ENCODE measurements around the gene CFLAR. TPM values are rescaled to one million over a fixed set of nuclear protein-coding genes. Genes with fewer than 3 reads are reported as not detected.

Gene CFLAR
- total and polyA plus RNA-seq, 4 donors, result 24.4 to 169 (median 45.5) TPM

- TF ChIP-seq ZBTB33 (IDR thresholded peaks at IDR 0.05), result no peak
- TF ChIP-seq ATF3 (IDR thresholded peaks at IDR 0.05), result no peak
- no peak for TF ChIP-seq CTCF (IDR thresholded peaks at IDR 0.05; ENCODE audit: low read depth, low read length, missing input control)
These were observed 40.1 kb downstream of the CFLAR start (continued) for GRCh38 chr2:201156036-201156435.

GRCh38 chr2:201156640-201157039 is 40.7 kb downstream of the CFLAR start:
- Histone ChIP-seq H3K4me1 (ENCODE audit: control insufficient read depth in 4 of 4, insufficient read depth in 4 of 4, low read length in 3 of 4) (peaks cover 0 to 8% (median 3%) of the 10 kb centered on the region in 4 donors), H3K27ac (ENCODE audit: low read depth in 1 of 2, low read length in 2 of 2) (no peak overlapping the region)

More at GRCh38 chr2:201156640-201157039, 40.7 kb downstream of the CFLAR start:
- Histone ChIP-seq H3K9ac (ENCODE audit: low read depth in 1 of 2, low read length in 2 of 2) (no peak overlapping the region), H3K36me3 (ENCODE audit: control insufficient read depth in 4 of 4, insufficient read depth in 3 of 4, low read depth in 1 of 4, low read length in 3 of 4) (peaks cover 10 to 66% (median 62%) of the 10 kb centered on the region in 4 donors), H3K27me3 (ENCODE audit: control insufficient read depth in 4 of 4, insufficient read depth in 4 of 4, low read length in 3 of 4) (no peaks in the 10 kb centered on the region), H3K4me3 (ENCODE audit: low read depth in 1 of 3, low read length in 3 of 3) (no peak overlapping the region), H3K9me3 (ENCODE audit: control insufficient read depth in 4 of 4, low read length in 3 of 4) (no peaks in the 10 kb centered on the region)
- no peak for TF ChIP-seq REST (IDR thresholded peaks at IDR 0.05)
- no peak for TF ChIP-seq YY1 (IDR thresholded peaks at IDR 0.05)
- TF ChIP-seq ATF3 (IDR thresholded peaks at IDR 0.05), result no peak
- TF ChIP-seq NR2F2 (IDR thresholded peaks at IDR 0.05), result no peak
- TF ChIP-seq GABPA (IDR thresholded peaks at IDR 0.05 in 1 of 2, conservative IDR thresholded peaks at IDR 0.05 in 1 of 2), result no peak
- no peak for TF ChIP-seq TAF1 (conservative IDR thresholded peaks at IDR 0.05)
- TF ChIP-seq FOXA2 (IDR thresholded peaks at IDR 0.05), result no peak
- no peak for TF ChIP-seq SP1 (IDR thresholded peaks at IDR 0.05)
- no peak for TF ChIP-seq HNF4G (IDR thresholded peaks at IDR 0.05)
- TF ChIP-seq RXRA (IDR thresholded peaks at IDR 0.05), result no peak
- TF ChIP-seq EGR1 (IDR thresholded peaks at IDR 0.05; ENCODE audit: low read depth in 2 of 2), result no peak
- no peak for TF ChIP-seq HNF4A (conservative IDR thresholded peaks at IDR 0.05)
- WGBS, result 47% methylated on average over 1 of the region's 1 CpG
- DNase-seq (ENCODE audit: low spot score), result peak; percentile 6
